BLaER1 treated with 17β-estradiol and CSF1 and Interleukin-3, amounts not matched to agents 10 nM and 100 nM (cell line): Measurements from ENCODE around the gene PAX2.

Experiments used
- H3K27ac ChIP-seq, 11 experiments: shearing (Covaris generic); formaldehyde crosslinking; 2 replicates each; pipeline ENCODE4 v1.8.1; 2022
- H3K27me3 ChIP-seq, 11 experiments: shearing (Covaris generic); formaldehyde crosslinking; 2 replicates each; pipeline ENCODE4 v1.8.1; 2022
- H3K36me3 ChIP-seq, 11 experiments: shearing (Covaris generic); formaldehyde crosslinking; 2 replicates each; pipeline ENCODE4 v1.8.1; 2022
- H3K4me1 ChIP-seq, 10 experiments: shearing (Covaris generic); formaldehyde crosslinking; 2 replicates each; pipeline ENCODE4 v1.8.1; 2022
- H3K4me2 ChIP-seq, 11 experiments: shearing (Covaris generic); formaldehyde crosslinking; 2 replicates each; pipeline ENCODE4 v1.8.1; 2022
- H3K4me3 ChIP-seq, 10 experiments: shearing (Covaris generic); formaldehyde crosslinking; 2 replicates each; pipeline ENCODE4 v1.8.1; 2022
- H3K9ac ChIP-seq, 11 experiments: shearing (Covaris generic); formaldehyde crosslinking; 2 replicates each; pipeline ENCODE4 v1.8.1; 2022
- H3K9me3 ChIP-seq, 11 experiments: shearing (Covaris generic); formaldehyde crosslinking; replicated peaks in 1 of 11; 2 replicates each; pipeline ENCODE4 v1.8.1; 2022
- H4K20me1 ChIP-seq, 11 experiments: shearing (Covaris generic); formaldehyde crosslinking; 2 replicates each; pipeline ENCODE4 v1.8.1; 2022
- Cebpa-rat ChIP-seq, 11 experiments: shearing (Covaris generic); IDR thresholded peaks; 2 replicates each; pipeline ENCODE4 v1.8.1; 2022

Gene PAX2

GRCh38 chr10:100745882-100746783, 751 bp downstream of the PAX2 start:
- no peak for TF ChIP-seq Cebpa-rat (IDR thresholded peaks at IDR 0.05)
- peaks cover 0 to 95% (median 90%) of the 10 kb centered on the region in 11 experiments; a peak in 19 of 22 replicates for H4K20me1 ChIP-seq
- H3K9me3 ChIP-seq: no peaks in the 10 kb centered on the region
- no peak overlapping the region for H3K27ac ChIP-seq
- peak overlapping the region; percentile 41 to 84 (median 68) for H3K4me2 ChIP-seq
- H3K9ac ChIP-seq: no peak overlapping the region
- H3K27me3 ChIP-seq: peaks cover 99 to 100% (median 100%) of the 10 kb centered on the region in 11 experiments
- peaks cover 0 to 45% (median 23%) of the 10 kb centered on the region in 10 experiments; a peak in 14 of 20 replicates for H3K4me1 ChIP-seq
- H3K36me3 ChIP-seq: no peaks in the 10 kb centered on the region
- peak overlapping the region; percentile 29 to 62 (median 48); a peak in 15 of 20 replicates for H3K4me3 ChIP-seq

GRCh38 chr10:100746784-100747455, 1.5 kb downstream of the PAX2 start:
- Histone ChIP-seq H3K9me3 (no peaks in the 10 kb centered on the region), H4K20me1 (peaks cover 0 to 95% (median 89%) of the 10 kb centered on the region in 11 experiments; a peak in 19 of 22 replicates), H3K9ac (no peak overlapping the region), H3K36me3 (no peaks in the 10 kb centered on the region), H3K27me3 (peaks cover 99 to 100% (median 100%) of the 10 kb centered on the region in 11 experiments), H3K4me3 (no peak overlapping the region), H3K27ac (no peak overlapping the region), H3K4me2 (no peak overlapping the region), H3K4me1 (peaks cover 0 to 39% (median 22%) of the 10 kb centered on the region in 10 experiments; a peak in 14 of 20 replicates)
- TF ChIP-seq Cebpa-rat (IDR thresholded peaks at IDR 0.05): no peak

GRCh38 chr10:100747456-100748230, 2.3 kb downstream of the PAX2 start:
- TF ChIP-seq Cebpa-rat (IDR thresholded peaks at IDR 0.05): no peak
- Histone ChIP-seq H3K4me3 (peak overlapping the region in 2 of 10 experiments; percentile 3 to 16; a peak in 1 of 20 replicates), H3K9me3 (no peaks in the 10 kb centered on the region), H3K4me2 (peak overlapping the region in 2 of 11 experiments; percentile 51 to 59; a peak in 4 of 22 replicates), H3K27me3 (peaks cover 99 to 100% (median 100%) of the 10 kb centered on the region in 11 experiments), H3K9ac (no peak overlapping the region), H4K20me1 (peaks cover 0 to 95% (median 82%) of the 10 kb centered on the region in 11 experiments; a peak in 19 of 22 replicates), H3K4me1 (peaks cover 0 to 31% (median 19%) of the 10 kb centered on the region in 10 experiments; a peak in 14 of 20 replicates), H3K27ac (no peak overlapping the region), H3K36me3 (no peaks in the 10 kb centered on the region)

- peaks cover 0 to 27% (median 15%) of the 10 kb centered on the region in 10 experiments; a peak in 13 of 20 replicates for H3K4me1 ChIP-seq
- no peaks in the 10 kb centered on the region for H3K36me3 ChIP-seq
- no peak overlapping the region for H3K9ac ChIP-seq
- H3K9me3 ChIP-seq: no peaks in the 10 kb centered on the region
- peak overlapping the region in 2 of 11 experiments; percentile 51 to 59; a peak in 1 of 22 replicates for H3K4me2 ChIP-seq
- no peak overlapping the region for H3K4me3 ChIP-seq
- H3K27me3 ChIP-seq: peaks cover 99 to 100% (median 100%) of the 10 kb centered on the region in 11 experiments
- no peak for TF ChIP-seq Cebpa-rat (IDR thresholded peaks at IDR 0.05)
- peaks cover 0 to 88% (median 74%) of the 10 kb centered on the region in 11 experiments; a peak in 19 of 22 replicates for H4K20me1 ChIP-seq
- H3K27ac ChIP-seq: no peak overlapping the region
These were observed 3.1 kb downstream of the PAX2 start for GRCh38 chr10:100748231-100749058.

GRCh38 chr10:100749059-100749308, 3.6 kb downstream of the PAX2 start:
- Histone ChIP-seq H3K4me3 (no peak overlapping the region), H3K4me1 (peaks cover 0 to 25% (median 11%) of the 10 kb centered on the region in 10 experiments; a peak in 13 of 20 replicates), H3K27ac (no peak overlapping the region), H3K4me2 (no peak overlapping the region), H3K27me3 (peaks cover 99 to 100% (median 100%) of the 10 kb centered on the region in 11 experiments), H3K9me3 (no peaks in the 10 kb centered on the region), H3K36me3 (no peaks in the 10 kb centered on the region), H3K9ac (no peak overlapping the region), H4K20me1 (peaks cover 0 to 82% (median 69%) of the 10 kb centered on the region in 11 experiments; a peak in 19 of 22 replicates)
- no peak for TF ChIP-seq Cebpa-rat (IDR thresholded peaks at IDR 0.05)

GRCh38 chr10:100749309-100750217, 4.2 kb downstream of the PAX2 start:
- Histone ChIP-seq H3K27me3 (peaks cover 99 to 100% (median 100%) of the 10 kb centered on the region in 11 experiments), H4K20me1 (peaks cover 0 to 76% (median 63%) of the 10 kb centered on the region in 11 experiments; a peak in 18 of 22 replicates), H3K4me3 (no peak overlapping the region)

More at GRCh38 chr10:100749309-100750217, 4.2 kb downstream of the PAX2 start:
- no peak overlapping the region for H3K4me2 ChIP-seq
- no peaks in the 10 kb centered on the region for H3K9me3 ChIP-seq
- H3K36me3 ChIP-seq: no peaks in the 10 kb centered on the region
- H3K9ac ChIP-seq: no peak overlapping the region
- H3K27ac ChIP-seq: no peak overlapping the region
- H3K4me1 ChIP-seq: peaks cover 0 to 19% (median 5%) of the 10 kb centered on the region in 10 experiments; a peak in 11 of 20 replicates
- TF ChIP-seq Cebpa-rat (IDR thresholded peaks at IDR 0.05): no peak
